PFSK-1 (cell line): ENCODE data around the gene SGCA.

Experiments used
- FOXP2 ChIP-seq: optimal IDR thresholded peaks from 2 replicates; pipeline ENCODE3; 2011; ENCODE audit warnings: borderline replicate concordance, control low read depth, inconsistent platforms; ENCODE audit not compliant: insufficient read depth; ENCODE audit errors: extremely low read length, extremely low read depth
- POLR2AphosphoS5 ChIP-seq: IDR thresholded peaks from 2 replicates; pipeline ENCODE4 v1.6.1; 2012; ENCODE audit warnings: low read depth, mild to moderate bottlenecking, control low read depth, low read length, moderate library complexity
- TAF1 ChIP-seq: IDR thresholded peaks from 2 replicates; pipeline ENCODE4 v1.6.1; 2012; ENCODE audit warnings: low read length, control low read depth, borderline replicate concordance; ENCODE audit not compliant: insufficient read depth
- TF ChIP-seq, protein P1 (sequence below), 2 experiments: IDR thresholded peaks; 2 replicates each; pipeline versions ENCODE4 v1.6.1 to v1.8.0; 2011 to 2012; ENCODE audit warnings: low read depth in 2 of 2, low read length in 2 of 2, control low read depth in 1 of 2, inconsistent platforms in 1 of 2, mild to moderate bottlenecking in 1 of 2, moderate library complexity in 1 of 2; ENCODE audit not compliant: insufficient read depth in 1 of 2

DNA sequence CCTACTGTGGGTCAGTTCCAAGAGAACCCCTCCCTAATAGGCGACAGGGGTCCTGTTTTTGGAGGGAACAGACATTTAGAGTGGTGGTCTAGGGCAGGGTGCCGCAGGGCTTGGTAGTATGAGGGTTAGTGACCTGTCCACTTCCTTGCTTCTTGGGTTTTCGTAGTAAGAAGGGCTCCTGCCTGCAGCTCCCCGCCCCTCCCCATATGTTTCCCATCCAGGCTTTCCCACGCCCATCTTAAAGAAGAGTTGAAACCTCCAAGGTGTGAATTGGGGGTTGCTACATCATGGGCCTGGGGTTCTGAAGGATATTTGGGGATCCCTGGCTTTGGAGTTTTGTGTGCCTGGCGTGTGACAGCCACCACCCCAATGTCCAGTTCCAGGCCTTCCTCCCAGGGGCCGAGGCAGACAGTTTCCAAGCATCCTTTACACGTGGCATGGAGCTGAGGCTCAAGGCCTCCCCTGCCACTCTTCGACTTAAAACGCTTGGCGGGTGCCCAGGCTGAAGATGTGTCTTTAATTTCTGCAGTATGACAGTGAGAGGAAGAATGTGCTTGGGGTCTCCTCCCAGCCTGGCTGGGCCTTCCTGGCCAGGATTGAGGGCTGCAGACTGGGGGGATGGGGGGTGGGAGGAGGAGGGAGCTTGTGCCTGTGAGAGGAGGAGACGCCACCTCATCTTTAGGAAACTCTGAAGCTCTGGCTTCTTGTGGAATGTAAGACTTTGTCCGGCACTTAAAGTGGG is 38.0 kb downstream of the SGCA start:
- no peak for TF ChIP-seq TAF1
- TF ChIP-seq, protein P1, sequence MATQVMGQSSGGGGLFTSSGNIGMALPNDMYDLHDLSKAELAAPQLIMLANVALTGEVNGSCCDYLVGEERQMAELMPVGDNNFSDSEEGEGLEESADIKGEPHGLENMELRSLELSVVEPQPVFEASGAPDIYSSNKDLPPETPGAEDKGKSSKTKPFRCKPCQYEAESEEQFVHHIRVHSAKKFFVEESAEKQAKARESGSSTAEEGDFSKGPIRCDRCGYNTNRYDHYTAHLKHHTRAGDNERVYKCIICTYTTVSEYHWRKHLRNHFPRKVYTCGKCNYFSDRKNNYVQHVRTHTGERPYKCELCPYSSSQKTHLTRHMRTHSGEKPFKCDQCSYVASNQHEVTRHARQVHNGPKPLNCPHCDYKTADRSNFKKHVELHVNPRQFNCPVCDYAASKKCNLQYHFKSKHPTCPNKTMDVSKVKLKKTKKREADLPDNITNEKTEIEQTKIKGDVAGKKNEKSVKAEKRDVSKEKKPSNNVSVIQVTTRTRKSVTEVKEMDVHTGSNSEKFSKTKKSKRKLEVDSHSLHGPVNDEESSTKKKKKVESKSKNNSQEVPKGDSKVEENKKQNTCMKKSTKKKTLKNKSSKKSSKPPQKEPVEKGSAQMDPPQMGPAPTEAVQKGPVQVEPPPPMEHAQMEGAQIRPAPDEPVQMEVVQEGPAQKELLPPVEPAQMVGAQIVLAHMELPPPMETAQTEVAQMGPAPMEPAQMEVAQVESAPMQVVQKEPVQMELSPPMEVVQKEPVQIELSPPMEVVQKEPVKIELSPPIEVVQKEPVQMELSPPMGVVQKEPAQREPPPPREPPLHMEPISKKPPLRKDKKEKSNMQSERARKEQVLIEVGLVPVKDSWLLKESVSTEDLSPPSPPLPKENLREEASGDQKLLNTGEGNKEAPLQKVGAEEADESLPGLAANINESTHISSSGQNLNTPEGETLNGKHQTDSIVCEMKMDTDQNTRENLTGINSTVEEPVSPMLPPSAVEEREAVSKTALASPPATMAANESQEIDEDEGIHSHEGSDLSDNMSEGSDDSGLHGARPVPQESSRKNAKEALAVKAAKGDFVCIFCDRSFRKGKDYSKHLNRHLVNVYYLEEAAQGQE (IDR thresholded peaks at IDR 0.05; ENCODE audit: insufficient read depth in 1 of 2, low read depth in 2 of 2, low read length in 2 of 2), result no peak
- TF ChIP-seq POLR2AphosphoS5, result no peak
- TF ChIP-seq FOXP2, result no peak
